ENCODE results near the gene ANKRD2. TPM values are rescaled to one million over a fixed set of nuclear protein-coding genes. Genes with fewer than 3 reads are reported as not detected.

Gene ANKRD2, protein sequence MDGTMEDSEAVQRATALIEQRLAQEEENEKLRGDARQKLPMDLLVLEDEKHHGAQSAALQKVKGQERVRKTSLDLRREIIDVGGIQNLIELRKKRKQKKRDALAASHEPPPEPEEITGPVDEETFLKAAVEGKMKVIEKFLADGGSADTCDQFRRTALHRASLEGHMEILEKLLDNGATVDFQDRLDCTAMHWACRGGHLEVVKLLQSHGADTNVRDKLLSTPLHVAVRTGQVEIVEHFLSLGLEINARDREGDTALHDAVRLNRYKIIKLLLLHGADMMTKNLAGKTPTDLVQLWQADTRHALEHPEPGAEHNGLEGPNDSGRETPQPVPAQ
- not detected for total RNA-seq

DNA sequence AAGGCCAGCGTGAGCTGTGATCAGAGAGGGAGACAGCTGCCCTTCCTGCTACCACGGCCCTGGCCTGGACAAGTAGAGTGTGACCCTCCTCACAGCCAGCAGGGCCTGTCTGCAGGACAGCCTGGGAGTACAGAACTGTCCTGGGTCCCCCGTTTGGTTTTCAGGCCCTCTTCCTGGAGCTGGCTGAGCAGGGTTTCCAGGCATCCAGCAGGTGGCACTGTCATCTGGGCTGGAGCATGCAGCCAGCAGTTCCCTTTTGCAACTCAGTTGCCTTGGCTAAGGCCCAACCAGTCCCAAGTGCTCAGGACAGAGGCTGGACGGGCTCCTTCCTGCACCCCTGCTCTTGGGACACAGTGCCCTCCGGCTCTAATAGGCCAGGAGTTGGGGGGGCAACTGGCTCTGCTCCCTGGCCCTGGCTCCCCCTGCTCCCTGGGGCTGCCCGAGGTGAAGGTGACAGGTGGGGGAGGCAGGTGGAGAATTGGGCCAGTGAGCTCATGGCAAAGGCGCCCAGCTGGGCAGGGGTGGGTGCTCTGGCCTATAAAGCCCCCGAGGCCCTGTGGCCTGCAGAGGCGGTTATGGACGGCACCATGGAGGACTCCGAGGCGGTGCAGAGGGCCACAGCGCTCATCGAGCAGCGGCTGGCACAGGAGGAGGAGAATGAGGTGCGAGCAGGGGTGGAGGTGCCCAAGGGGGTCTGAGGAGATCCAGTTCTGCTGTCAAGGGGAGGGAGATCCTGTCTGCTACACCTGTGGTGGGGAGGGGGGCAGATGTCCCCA lies at the start of gene ANKRD2:
ANKRD2 (plus strand) TSS at position 566 of the 776 bp plus-strand sequence; CDS start at position 576, 10 bp downstream.
- no peak for TF ChIP-seq CTCF (IDR thresholded peaks at IDR 0.05; ENCODE audit: low read depth)

DNA sequence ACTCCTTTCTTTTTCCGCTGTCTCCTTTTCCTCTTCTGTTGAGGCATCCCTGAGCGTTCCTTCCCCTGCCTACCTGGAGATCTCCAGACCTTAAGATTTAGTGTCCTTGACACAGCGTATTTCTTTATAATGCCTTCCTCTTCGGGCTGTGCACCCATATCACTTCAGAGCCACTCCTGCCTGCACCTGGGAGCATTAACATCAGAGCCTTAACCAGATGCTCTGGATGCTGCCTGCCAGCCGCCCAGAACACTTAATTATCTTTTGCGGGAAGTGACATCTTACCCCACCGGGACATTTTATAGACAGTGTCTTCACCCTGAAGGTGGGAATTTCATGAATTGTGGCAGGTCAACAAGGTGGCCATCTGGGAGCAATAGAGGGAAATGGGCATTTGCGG lies 49.6 kb upstream of the ANKRD2 start:
- no peak for TF ChIP-seq CTCF (IDR thresholded peaks at IDR 0.05; ENCODE audit: low read depth)

DNA sequence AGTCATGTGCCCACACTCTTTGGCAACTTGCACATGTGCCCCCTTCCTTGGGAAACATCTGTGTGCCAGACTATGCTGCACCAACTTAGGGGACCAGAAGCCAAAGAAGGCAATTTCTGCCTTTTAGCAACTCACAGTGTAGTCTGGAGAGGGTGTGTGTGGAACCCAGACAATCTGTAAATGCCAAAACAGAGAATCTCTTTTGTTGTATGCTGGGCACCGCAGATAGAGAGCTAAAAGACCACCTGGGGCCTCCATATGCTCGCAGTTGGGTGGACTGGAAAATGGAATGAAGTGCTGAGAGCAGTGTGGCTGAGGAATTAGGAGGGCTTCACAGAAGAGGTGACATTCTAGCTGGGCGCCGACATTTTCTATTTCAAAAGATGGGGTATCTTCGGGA lies 47.5 kb upstream of the ANKRD2 start:
- no peak for TF ChIP-seq CTCF (IDR thresholded peaks at IDR 0.05; ENCODE audit: low read depth)

DNA sequence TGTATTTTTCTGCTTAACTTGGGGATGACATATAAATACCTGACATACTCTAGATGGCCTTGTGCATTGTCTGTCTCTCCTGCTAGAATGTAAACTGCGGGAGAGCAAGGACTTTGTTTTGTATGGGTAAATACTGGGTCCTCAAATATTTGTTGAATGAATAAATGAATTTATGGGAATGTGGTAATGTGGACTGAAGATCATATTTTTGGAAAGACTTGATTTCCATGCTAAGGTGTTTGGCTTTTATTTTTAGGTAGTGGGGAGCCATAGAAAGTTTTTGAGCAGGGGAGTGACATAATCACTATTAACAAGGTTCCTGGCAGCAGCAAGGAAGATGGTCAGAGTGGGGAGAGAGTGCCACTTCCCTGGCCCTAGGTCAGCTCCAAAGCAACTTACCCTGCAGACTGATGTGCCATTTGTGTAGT lies 46.9 kb upstream of the ANKRD2 start:
- TF ChIP-seq CTCF (IDR thresholded peaks at IDR 0.05; ENCODE audit: low read depth): no peak

DNA sequence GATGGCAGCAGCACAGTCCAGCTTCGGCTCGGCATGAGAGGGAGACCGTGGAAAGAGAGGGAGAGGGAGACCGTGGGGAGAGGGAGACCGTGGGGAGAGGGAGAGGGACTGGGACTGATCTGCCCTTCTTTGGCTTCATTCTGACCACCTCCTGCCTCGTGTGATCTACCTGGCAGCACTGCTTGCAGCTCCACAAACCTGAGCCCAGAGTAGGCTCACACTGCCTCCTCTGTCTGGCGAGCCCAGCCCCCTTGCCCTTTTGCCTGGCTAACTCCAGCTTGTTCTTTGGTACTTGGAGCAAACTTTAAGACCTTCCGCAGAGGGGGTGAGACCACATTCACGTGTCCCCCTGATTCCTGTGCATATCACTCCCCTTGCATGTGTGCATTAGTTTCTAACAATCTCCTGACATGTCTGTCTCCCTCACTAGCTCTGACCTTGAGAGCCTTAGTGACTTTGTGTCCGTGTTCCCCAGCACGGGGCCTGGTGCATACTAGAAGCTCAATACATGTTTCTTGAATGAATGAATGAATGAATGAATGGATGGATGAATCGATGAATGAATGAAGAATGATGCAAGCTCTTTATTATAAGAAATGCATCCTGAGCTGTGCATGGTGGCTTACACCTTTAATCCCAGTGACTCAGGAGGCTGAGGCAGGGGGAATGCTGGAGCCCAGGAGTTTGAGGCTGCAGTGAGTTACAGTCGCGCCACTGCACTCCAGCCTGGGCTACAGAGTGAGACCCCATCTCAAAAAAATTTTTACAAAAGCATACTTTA lies 42.7 kb upstream of the ANKRD2 start:
- no peak for TF ChIP-seq CTCF (IDR thresholded peaks at IDR 0.05; ENCODE audit: low read depth)

DNA sequence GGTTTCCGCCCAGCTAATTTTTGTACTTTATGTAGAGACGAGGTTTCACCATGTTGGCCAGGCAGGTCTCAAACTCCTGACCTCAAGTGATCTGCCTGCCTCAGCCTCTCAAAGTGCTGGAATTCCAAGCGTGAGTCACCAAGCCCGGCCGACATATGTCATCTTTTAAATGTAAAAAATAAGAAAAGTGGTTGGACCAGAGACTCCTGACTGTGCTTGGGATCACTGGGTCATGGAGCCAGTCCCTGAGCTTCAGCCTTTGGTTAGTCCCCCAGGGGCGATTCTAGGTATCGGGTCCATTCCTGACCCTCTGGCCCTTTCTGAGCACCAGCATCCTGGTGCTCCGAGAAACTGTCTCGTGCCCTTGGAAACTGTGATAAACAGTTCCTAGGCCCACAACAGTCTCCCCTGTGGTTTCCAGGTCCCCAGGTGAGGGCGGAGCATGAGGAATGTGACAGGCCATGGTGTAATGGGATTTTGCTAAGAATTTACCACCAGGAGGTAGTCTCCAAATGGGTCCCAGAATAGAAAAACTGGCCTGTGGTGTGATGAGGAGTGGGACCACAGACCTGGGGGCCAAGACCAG lies 41.1 kb upstream of the ANKRD2 start:
- TF ChIP-seq CTCF (IDR thresholded peaks at IDR 0.05; ENCODE audit: low read depth): no peak

All from subcutaneous adipose tissue (tissue), 4 donors.